Caco-2 (cell line): Measurements from ENCODE around the gene IFNA8. TPM values are rescaled to one million over a fixed set of nuclear protein-coding genes. Genes with fewer than 3 reads are reported as not detected.

Experiments
- BruUV-seq: library from RNA; stranded (reverse); fragments of 400-500 nt; replicated peaks from 2 replicates; lab custom pipeline; 2021; lab: Mats Ljungman, UMichigan
- CTCF ChIA-PET: fragments of 300-600 bp; sonication (Branson Sonifier 250); formaldehyde crosslinking; loops from one replicate; lab custom pipeline; 2022; ENCODE audit warnings: antibody characterized with exemption; lab: Charles Lee
- POLR2A ChIA-PET: fragments of 300-600 bp; sonication (Branson Sonifier 250); formaldehyde crosslinking; loops from one replicate; lab custom pipeline; 2022; ENCODE audit warnings: antibody characterized with exemption; lab: Charles Lee
- DNase-seq, 2 experiments: peaks; one replicate each; pipeline versions ENCODE4 v3.0.0 to v3.0.0-alpha.2; 2020 to 2022
- H3K27me3 ChIP-seq: replicated peaks from 2 replicates; pipeline ENCODE4 v1.6.0; 2011; ENCODE audit warnings: low read length; ENCODE audit not compliant: control insufficient read depth, insufficient read depth
- H3K36me3 ChIP-seq: 2 replicates; pipeline ENCODE4 v1.5.1; 2011; ENCODE audit warnings: low read length; ENCODE audit not compliant: control insufficient read depth, insufficient read depth
- H3K4me1 ChIP-seq: fragments of 250-450 bp; sonication (Bioruptor Pico); 2 replicates; pipeline ENCODE4 v1.5.1; 2020; ENCODE audit warnings: mild to moderate bottlenecking
- H3K4me3 ChIP-seq: 2 replicates; pipeline ENCODE4 v1.5.1; 2011; ENCODE audit warnings: low read depth, mild to moderate bottlenecking, control low read depth, low read length
- H3K9me3 ChIP-seq: fragments of 250-450 bp; sonication (Bioruptor Pico); 2 replicates; pipeline ENCODE4 v1.5.1; 2020; ENCODE audit warnings: mild to moderate bottlenecking, moderate library complexity
- H3K27ac Mint-ChIP-seq: one replicate; pipeline ENCODE4 v1.8.0; 2022; ENCODE audit warnings: mixed read lengths; ENCODE audit not compliant: unreplicated experiment
- H3K27me3 Mint-ChIP-seq: one replicate; pipeline ENCODE4 v1.8.0; 2022; ENCODE audit warnings: mixed read lengths; ENCODE audit not compliant: insufficient read depth, unreplicated experiment
- H3K36me3 Mint-ChIP-seq: one replicate; pipeline ENCODE4 v1.8.0; 2022; ENCODE audit warnings: mild to moderate bottlenecking, mixed read lengths; ENCODE audit not compliant: insufficient read depth, unreplicated experiment
- H3K4me1 Mint-ChIP-seq: one replicate; pipeline ENCODE4 v1.8.0; 2022; ENCODE audit warnings: low read depth, mixed read lengths; ENCODE audit not compliant: unreplicated experiment
- H3K4me3 Mint-ChIP-seq: one replicate; pipeline ENCODE4 v1.8.0; 2022; ENCODE audit warnings: mild to moderate bottlenecking, moderate library complexity, mixed read lengths; ENCODE audit not compliant: unreplicated experiment
- H3K9me3 Mint-ChIP-seq: one replicate; pipeline ENCODE4 v1.8.0; 2022; ENCODE audit warnings: mixed read lengths; ENCODE audit not compliant: unreplicated experiment
- CTCF ChIP-seq, 2 experiments: fragments of 200-600 bp in 1 of 2; IDR thresholded peaks; 1 replicate in 1 of 2; 2 replicates in 1 of 2; pipeline versions ENCODE4 v1.5.1 to v1.8.0; 2011 to 2022; ENCODE audit warnings: antibody characterized with exemption in 1 of 2, control low read depth in 1 of 2, inconsistent platforms in 1 of 2, low read depth in 1 of 2, low read length in 1 of 2, mild to moderate bottlenecking in 1 of 2, moderate library complexity in 1 of 2; ENCODE audit not compliant: insufficient read depth in 1 of 2, severe bottlenecking in 1 of 2, unreplicated experiment in 1 of 2
- intact Hi-C: fragments of 100-400 bp; cut with micrococcal nuclease; formaldehyde crosslinking; loops from one replicate; pipeline ENCODE4 v1.10.0; 2022; ENCODE audit not compliant: unreplicated experiment
- total RNA-seq: library from RNA; stranded (reverse); gene quantifications from 2 replicates; pipeline ENCODE4 v1.2.3, GENCODE V29; 2022

Gene IFNA8
- total RNA-seq, 1 experiment from 2014 or later: not detected

- Histone ChIP-seq H3K36me3 (no peaks in the 10 kb centered on the region), H3K4me1 (no peaks in the 10 kb centered on the region), H3K4me3 (peak overlapping the region; percentile 37), H3K27me3 (no peaks in the 10 kb centered on the region), H3K9me3 (no peaks in the 10 kb centered on the region)
- Mint-ChIP-seq H3K27ac (no peak overlapping the region), H3K36me3 (no peaks in the 10 kb centered on the region), H3K9me3 (no peaks in the 10 kb centered on the region), H3K4me3 (peak overlapping the region; percentile 48), H3K27me3 (peaks cover 7% of the 10 kb centered on the region), H3K4me1 (no peaks in the 10 kb centered on the region)
- DNase-seq: peak in 1 of 2 experiments; percentile 58
- no TSS peak for BruUV-seq
- intact Hi-C loops: loop anchor here (1.0 to 10.0 kb wide), 4 partner anchors 70 to 201 kb away; no protein-coding TSS in a partner anchor
- ChIA-PET CTCF (interaction anchor here (0.6 to 2.0 kb wide), 10 partner anchors 10 to 240 kb away, joined by 3 to 21 read pairs (median 6); partner anchors contain the start of gene KLHL9), POLR2A (no interaction called here)
- TF ChIP-seq CTCF (IDR thresholded peaks at IDR 0.05; ENCODE audit: insufficient read depth in 1 of 2, low read depth in 1 of 2, low read length in 1 of 2, severe bottlenecking in 1 of 2, unreplicated experiment in 1 of 2): peak; percentile 70 to 84
Measured at GRCh38 chr9:21395778-21396717, 12.9 kb upstream of the IFNA8 start.

GRCh38 chr9:21398955-21399489, 9.9 kb upstream of the IFNA8 start:
- H3K27me3 ChIP-seq: no peaks in the 10 kb centered on the region
- H3K36me3 ChIP-seq: no peaks in the 10 kb centered on the region
- H3K4me1 ChIP-seq: no peaks in the 10 kb centered on the region
- no peak for DNase-seq
- CTCF ChIA-PET: no interaction called here
- Mint-ChIP-seq H3K4me1 (no peaks in the 10 kb centered on the region), H3K4me3 (no peak overlapping the region), H3K36me3 (no peaks in the 10 kb centered on the region), H3K27ac (no peak overlapping the region), H3K27me3 (peaks cover 3% of the 10 kb centered on the region), H3K9me3 (no peaks in the 10 kb centered on the region)
- no peaks in the 10 kb centered on the region for H3K9me3 ChIP-seq
- no TSS peak for BruUV-seq
- H3K4me3 ChIP-seq: no peak overlapping the region
- intact Hi-C loops: loop anchor here (10.0 kb wide), 1 partner anchor 204 kb away; no protein-coding TSS in a partner anchor
- TF ChIP-seq CTCF (IDR thresholded peaks at IDR 0.05; ENCODE audit: insufficient read depth in 1 of 2, low read depth in 1 of 2, low read length in 1 of 2, severe bottlenecking in 1 of 2, unreplicated experiment in 1 of 2): no peak
- POLR2A ChIA-PET: no interaction called here

GRCh38 chr9:21399956-21400355, 9.0 kb upstream of the IFNA8 start:
- no TSS peak for BruUV-seq
- H3K27me3 Mint-ChIP-seq: peaks cover 3% of the 10 kb centered on the region
- Histone ChIP-seq H3K4me3 (no peak overlapping the region), H3K27me3 (no peaks in the 10 kb centered on the region), H3K36me3 (no peaks in the 10 kb centered on the region), H3K4me1 (no peaks in the 10 kb centered on the region), H3K9me3 (no peaks in the 10 kb centered on the region)
- H3K36me3 Mint-ChIP-seq: no peaks in the 10 kb centered on the region
- TF ChIP-seq CTCF (IDR thresholded peaks at IDR 0.05; ENCODE audit: insufficient read depth in 1 of 2, low read depth in 1 of 2, low read length in 1 of 2, severe bottlenecking in 1 of 2, unreplicated experiment in 1 of 2): no peak
- no peaks in the 10 kb centered on the region for H3K4me1 Mint-ChIP-seq
- H3K9me3 Mint-ChIP-seq: no peaks in the 10 kb centered on the region
- intact Hi-C loops: loop anchor here (10.0 kb wide), 1 partner anchor 205 kb away; no protein-coding TSS in a partner anchor
- no peak for DNase-seq
- ChIA-PET CTCF (no interaction called here), POLR2A (no interaction called here)
- no peak overlapping the region for H3K4me3 Mint-ChIP-seq
- H3K27ac Mint-ChIP-seq: no peak overlapping the region
